ENCODE measurements around the gene WDR27. TPM values are rescaled to one million over a fixed set of nuclear protein-coding genes. Genes with fewer than 3 reads are reported as not detected.
A peak's percentile ranks its signal among the peaks of the same experiment; 100 is the strongest.

The WDR27 gene
- total and polyA plus RNA-seq, 11 donors = 2.2 to 12.3 (median 5.7) TPM

GRCh38 chr6:169407325-169407724, 294.5 kb downstream of the WDR27 start:
- peaks cover 0 to 8% (median 0%) of the 10 kb centered on the region in 12 donors for H3K9me3 ChIP-seq
- peak overlapping the region in 1 of 12 donors; percentile 16 for H3K27ac ChIP-seq
- DNase-seq (no peak), ATAC-seq (no peak)
- TF ChIP-seq, protein P1, sequence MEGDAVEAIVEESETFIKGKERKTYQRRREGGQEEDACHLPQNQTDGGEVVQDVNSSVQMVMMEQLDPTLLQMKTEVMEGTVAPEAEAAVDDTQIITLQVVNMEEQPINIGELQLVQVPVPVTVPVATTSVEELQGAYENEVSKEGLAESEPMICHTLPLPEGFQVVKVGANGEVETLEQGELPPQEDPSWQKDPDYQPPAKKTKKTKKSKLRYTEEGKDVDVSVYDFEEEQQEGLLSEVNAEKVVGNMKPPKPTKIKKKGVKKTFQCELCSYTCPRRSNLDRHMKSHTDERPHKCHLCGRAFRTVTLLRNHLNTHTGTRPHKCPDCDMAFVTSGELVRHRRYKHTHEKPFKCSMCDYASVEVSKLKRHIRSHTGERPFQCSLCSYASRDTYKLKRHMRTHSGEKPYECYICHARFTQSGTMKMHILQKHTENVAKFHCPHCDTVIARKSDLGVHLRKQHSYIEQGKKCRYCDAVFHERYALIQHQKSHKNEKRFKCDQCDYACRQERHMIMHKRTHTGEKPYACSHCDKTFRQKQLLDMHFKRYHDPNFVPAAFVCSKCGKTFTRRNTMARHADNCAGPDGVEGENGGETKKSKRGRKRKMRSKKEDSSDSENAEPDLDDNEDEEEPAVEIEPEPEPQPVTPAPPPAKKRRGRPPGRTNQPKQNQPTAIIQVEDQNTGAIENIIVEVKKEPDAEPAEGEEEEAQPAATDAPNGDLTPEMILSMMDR (IDR thresholded peaks at IDR 0.05) = no peak
- 38 to 54% (median 47%) methylated on average over 5 of the region's 5 CpGs for WGBS, 4 donors
- H3K4me3 ChIP-seq = no peak overlapping the region
- intact Hi-C loops (cut with DNase I) = no loop called here
- peaks cover 0 to 2% (median 0%) of the 10 kb centered on the region in 12 donors for H3K4me1 ChIP-seq
- no peaks in the 10 kb centered on the region for H3K36me3 ChIP-seq
- H3K27me3 ChIP-seq = no peaks in the 10 kb centered on the region

Other genes starting within 250 kb of the WDR27 start
- gene C6orf120, start 97 bp upstream of the WDR27 start, total RNA-seq = 10 to 100 TPM; 14.3 to 22.9 (median 18.8) TPM
- 10 to 100 TPM in 1 of 2 donors, 1 to 10 TPM in 1; 3.4 to 20.2 TPM for gene C6orf120, start 97 bp upstream of the WDR27 start, polyA plus RNA-seq
- 10 to 100 TPM; 42.2 to 63.2 (median 54.3) TPM for gene PHF10, start 22.5 kb upstream of the WDR27 start, total RNA-seq
- 10 to 100 TPM; 31.4 to 50.7 TPM for gene PHF10, start 22.5 kb upstream of the WDR27 start, polyA plus RNA-seq
- 1 to 10 TPM in 1 of 9 donors, under 1 TPM in 8; 0.49 to 1.2 (median 0.62) TPM for gene DYNLT2, start 49.5 kb upstream of the WDR27 start, total RNA-seq
- gene DYNLT2, start 49.5 kb upstream of the WDR27 start, polyA plus RNA-seq = 1 to 10 TPM in 1 of 2 donors, under 1 TPM in 1; 0.67 to 1.5 TPM
- 10 to 100 TPM in 3 of 9 donors, 1 to 10 TPM in 6; 6.4 to 15.5 (median 8.8) TPM for gene ERMARD, start 49.6 kb upstream of the WDR27 start, total RNA-seq
- 10 to 100 TPM in 1 of 2 donors, 1 to 10 TPM in 1; 8.8 to 19.5 TPM for gene ERMARD, start 49.6 kb upstream of the WDR27 start, polyA plus RNA-seq

Measured in heart left ventricle (tissue), 16 donors.